GM21723 (cell line): ENCODE measurements around the gene IFNL3.
"Not testable (repeated sequence)": the region's sequence is repeated elsewhere in the genome, so short reads cannot be mapped to it uniquely, and the experiment has no call there.

Experiments used
- ATAC-seq: cut with Tn5 transposase; IDR thresholded peaks from one replicate; pipeline ENCODE4 v1.9.1; 2021; ENCODE audit warnings: mild to moderate bottlenecking, moderate library complexity; ENCODE audit not compliant: unreplicated experiment

IFNL3 gene

DNA sequence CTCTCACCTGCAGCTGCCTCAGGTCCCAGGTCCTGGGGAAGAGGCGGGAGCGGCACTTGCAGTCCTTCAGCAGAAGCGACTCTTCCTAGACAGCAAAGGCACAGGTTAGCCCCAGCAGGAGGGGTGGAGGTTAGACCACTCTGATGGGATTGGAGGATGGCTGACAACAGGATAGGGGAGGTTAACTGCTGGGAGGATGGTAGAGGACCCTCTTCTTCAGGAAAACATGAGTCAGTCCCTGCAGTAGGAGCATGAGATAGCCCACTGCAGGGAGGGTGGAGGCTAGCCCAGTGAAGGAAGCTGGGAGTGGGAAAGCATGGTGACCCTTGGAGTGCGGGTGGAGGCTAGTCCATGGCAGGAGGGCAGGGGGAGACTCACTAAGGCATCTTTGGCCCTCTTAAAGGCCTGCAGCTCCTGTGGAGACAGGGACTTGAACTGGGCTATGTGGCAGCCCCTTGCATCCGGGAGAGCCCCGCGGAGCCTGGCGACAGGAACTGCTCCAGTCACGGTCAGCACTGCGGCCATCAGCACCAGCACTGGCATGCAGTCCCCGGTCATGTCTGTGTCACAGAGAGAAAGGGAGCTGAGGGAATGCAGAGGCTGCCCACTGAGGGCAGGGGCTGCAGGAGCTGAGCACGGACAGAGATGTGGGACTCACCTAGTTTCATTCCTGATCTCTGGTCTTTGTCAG is at the start of gene IFNL3:
Gene IFNL3, minus strand, starts transcription at position 597 of the 691 bp plus-strand sequence. Its CDS starts 39 bp downstream, at position 558.
- not testable (repeated sequence) for ATAC-seq

DNA sequence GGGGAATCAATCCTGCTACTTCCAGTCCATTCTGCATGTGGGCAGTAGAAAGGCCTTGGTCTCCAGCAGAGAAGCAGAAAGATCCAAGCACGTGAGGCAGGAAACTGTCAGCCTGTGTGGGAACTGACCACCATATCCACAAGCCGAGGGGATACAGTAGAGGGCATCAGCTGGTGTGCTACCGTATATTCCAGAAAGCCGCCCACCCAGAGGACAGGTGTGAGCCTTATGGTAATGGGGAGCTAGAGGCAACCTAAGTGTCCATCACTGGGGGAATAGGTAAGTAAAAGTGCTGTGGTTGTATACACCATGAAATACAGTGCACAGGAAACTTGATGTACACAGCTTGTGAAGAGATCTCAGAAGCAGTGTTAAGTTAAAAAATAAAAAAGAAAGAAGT is 48.6 kb upstream of the IFNL3 start:
- no peak for ATAC-seq

DNA sequence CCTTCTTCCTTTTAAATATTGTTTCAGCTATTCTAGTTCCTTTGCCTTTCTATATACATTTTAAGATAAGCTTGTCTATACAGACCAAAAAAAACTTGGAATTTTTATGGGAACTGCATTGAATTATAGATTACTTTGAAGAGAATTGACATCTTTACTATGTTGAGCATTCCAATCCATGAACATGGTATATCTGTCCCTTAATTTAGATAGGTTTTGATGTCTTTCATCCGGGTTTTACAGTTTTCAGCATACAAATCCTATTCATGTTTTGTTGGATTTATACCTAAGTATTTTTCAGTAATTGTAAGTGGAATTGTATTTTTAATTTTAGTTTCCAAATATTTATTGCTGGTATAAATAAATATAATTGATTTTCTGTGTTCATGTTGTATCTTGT is 39.2 kb upstream of the IFNL3 start:
- ATAC-seq: no peak

DNA sequence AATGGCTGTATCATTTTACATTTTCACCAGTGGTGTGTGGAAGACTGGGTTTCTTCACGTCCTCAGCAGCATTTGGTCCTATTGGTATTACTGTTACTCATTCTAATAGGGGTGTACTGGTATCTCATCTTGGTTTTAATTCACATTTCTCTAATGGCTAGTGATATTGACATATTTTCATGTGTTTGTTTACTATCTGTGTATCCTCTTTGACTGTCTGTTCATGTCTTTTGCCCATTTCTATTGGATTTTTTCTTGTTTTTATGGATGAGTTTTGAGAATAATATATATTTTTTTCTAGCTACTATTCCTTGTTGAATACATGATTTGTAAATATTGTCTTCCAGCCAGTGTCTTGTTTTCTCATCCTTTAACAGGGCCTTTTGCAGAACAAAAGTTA is 37.2 kb upstream of the IFNL3 start:
- ATAC-seq: no peak

DNA sequence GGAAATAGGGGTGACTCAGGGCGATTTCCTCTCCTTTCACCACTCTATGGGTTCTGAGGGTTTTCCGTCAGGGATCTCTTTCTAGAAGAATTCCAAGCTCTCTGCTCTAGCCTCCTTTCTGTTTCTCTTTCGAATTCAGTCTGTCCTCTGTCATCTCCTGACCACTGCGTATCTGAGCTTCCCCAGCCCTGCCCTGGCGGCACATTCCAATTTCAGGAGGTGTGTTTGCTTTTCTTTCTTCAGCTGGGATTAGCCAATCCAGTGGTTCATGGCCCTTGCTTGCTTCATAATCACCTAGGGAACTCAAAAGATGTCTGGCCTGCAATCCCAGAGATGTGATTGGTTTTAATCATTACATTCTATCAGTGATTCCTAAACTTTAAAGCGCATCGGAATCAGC is 32.8 kb upstream of the IFNL3 start:
- no peak for ATAC-seq

DNA sequence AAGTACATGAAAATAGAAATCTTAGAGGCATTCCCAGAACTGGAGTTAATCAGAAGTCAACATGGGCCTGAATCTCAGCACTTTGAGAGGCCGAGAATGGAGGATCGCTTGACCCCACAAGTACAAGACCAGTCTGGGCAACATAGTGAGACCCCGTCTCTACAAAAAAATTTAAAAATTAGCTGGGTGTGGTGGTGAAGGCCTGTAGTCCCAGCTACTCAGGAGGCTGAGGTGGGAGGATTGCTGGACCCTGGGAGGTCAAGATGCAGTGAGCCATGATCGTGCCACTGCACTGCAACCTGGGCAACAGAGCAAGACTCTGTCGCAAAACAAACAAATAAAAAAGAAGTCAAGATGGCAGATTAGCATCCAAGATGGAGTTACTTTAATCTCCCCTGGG is 31.9 kb upstream of the IFNL3 start:
- no peak for ATAC-seq

DNA sequence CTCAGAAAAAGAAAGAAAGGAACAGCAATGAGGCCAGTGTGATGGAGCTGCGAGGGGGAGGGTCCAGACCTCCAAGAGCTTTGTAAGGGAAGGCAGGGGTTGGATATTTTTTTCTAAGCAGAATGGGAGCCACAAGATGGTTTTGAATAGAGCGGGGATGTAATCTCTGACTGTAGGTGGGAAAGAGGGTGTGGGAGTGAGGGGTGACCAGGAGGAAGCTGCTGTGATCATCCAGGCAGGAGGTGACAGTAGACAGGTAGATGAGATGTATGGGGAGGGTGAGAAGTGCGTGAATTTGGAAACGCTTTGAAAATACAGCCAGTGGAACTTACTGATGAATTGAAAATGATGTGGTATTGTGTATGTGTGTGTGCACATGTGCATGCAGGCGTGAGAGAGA is 30.8 kb upstream of the IFNL3 start:
- no peak for ATAC-seq

DNA sequence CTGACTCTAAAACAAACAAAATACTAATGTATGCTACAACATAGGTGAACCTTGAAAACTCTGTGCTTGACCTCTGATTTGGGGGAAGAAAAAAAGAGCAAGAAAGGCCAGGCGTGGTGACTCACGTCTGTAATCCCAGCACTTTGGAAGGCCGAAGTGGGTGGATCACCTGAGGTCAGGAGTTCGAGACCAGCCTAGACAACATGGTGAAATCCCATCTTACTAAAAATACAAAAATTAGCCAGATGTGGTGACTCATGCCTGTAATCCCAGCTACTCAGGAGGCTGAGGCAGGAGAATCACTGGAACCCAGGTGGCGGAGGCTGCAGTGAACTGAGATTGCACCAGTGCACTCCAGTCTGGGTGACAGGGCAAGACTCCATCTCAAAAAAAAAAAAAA is 29.1 kb upstream of the IFNL3 start:
- not testable (repeated sequence) for ATAC-seq

DNA sequence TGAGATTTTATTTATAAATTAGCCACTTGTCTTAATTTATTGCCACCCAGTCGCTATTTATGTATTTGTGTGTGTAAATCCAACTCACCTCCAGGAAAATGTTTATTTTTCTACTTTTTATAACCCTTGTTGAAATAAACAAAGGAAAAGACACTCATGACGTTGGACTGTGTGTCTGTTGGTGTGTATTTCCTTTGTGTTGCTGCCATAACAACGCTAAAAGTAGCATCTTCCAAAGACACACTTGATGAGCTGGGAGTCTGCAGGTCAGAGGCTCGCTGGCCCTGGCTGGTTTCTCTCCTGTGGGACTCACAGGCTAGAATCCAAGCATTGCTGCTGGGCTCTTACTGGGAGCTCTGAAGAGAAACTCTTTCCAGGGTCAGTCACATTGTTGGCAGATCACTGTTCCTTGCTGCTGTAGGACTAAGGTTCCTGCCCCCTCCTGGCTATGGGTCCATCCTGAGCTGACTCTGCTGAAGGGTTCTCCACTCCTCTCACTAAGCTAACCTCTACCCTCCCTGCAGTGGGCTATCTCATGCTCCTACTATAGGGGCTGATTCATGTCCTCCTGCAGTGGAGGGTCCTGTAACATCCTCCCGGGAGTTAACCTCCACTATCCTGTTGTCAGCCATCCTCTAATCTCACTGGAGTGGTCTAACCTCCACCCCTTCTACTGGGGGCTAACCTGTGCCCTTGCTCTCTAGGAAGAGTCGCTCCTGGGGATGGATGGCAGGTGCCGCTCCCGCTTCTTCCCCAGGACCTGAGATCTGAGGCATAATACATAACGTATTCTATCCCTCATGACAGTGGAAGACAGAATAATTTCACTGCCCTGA is 25.4 kb upstream of the IFNL3 start:
- ATAC-seq: no peak

DNA sequence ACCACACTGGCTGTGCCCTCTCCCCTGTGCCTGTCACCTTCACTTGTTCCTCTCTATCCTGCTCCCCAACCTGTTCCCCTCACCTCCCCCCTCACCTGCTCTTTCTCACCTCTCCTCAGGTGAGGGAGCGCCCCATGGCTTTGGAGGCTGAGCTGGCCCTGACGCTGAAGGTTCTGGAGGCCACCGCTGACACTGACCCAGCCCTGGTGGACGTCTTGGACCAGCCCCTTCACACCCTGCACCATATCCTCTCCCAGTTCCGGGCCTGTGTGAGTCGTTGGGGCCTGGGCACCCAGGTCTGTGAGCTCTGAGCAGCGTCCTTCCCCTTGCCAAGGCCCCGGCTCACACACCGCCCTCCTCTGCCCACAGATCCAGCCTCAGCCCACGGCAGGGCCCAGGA is 24.6 kb upstream of the IFNL3 start:
- ATAC-seq: not testable (repeated sequence)

DNA sequence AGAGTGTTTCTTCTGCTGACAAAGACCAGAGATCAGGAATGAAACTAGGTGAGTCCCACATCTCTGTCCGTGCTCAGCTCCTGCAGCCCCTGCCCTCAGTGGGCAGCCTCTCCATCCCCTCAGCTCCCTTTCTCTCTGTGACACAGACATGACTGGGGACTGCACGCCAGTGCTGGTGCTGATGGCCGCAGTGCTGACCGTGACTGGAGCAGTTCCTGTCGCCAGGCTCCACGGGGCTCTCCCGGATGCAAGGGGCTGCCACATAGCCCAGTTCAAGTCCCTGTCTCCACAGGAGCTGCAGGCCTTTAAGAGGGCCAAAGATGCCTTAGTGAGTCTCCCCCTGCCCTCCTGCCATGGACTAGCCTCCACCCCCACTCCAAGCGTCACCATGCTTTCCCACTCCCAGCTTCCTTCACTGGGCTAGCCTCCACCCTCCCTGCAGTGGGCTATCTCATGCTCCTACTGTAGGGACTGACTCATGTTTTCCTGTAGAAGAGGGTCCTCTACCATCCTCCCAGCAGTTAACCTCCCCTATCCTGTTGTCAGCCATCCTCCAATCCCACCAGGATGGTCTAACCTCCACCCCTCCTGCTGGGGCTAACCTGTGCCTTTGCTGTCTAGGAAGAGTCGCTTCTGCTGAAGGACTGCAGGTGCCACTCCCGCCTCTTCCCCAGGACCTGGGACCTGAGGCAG is 23.9 kb upstream of the IFNL3 start:
- not testable (repeated sequence) for ATAC-seq

DNA sequence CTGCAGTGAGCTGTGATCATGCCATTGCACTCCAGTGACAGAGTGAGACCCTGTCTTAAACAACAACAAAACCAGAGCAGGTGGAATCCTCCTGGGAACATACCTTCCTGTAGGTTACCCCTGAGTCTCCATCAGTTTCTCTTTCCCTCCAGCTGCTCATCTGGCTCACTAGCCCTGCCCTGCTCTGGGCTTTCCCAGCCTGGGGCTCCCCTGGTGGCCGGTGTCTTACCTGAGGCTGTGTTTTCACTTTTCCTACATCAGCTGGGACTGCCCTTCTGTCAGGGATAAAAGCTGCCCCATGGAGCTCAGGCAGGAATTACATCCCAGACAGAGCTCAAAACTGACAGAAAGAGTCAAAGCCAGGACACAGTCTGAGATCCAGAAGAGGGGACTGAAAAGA is 23.3 kb upstream of the IFNL3 start, which contains the start of gene IFNL2:
Gene IFNL2, plus strand, starts transcription at position 312 of the 400 bp plus-strand sequence. CDS start 173 bp downstream, outside the sequence.
- not testable (repeated sequence) for ATAC-seq

DNA sequence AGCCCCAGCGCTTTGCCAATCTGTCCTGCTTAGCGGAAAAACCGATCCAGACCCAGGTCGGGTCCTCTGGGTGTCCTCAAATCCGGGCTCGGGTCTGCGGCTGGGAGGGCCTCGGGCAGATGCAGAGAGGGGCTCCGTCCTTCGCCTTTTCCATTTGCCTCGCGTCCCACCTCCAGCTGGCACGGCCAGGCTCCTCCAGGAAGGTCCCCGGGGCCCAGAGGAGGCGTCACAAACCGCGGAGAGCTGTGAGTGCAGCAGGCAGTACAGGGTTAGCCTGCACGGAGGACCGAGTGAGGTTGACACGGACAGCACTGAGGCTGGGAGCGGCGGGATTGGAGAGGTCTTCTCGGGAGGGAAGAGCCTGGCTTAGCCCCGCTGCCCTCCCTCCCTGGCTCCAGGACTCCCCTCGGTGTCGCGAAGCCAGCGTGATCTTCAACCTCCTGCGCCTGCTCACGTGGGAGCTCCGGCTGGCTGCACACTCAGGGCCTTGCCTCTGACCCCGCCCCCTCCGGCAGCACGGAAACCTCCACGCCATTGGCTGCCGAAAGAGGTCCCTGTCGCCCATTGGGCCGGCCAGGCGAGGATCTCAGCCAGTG is 20.6 kb upstream of the IFNL3 start:
- no peak for ATAC-seq

DNA sequence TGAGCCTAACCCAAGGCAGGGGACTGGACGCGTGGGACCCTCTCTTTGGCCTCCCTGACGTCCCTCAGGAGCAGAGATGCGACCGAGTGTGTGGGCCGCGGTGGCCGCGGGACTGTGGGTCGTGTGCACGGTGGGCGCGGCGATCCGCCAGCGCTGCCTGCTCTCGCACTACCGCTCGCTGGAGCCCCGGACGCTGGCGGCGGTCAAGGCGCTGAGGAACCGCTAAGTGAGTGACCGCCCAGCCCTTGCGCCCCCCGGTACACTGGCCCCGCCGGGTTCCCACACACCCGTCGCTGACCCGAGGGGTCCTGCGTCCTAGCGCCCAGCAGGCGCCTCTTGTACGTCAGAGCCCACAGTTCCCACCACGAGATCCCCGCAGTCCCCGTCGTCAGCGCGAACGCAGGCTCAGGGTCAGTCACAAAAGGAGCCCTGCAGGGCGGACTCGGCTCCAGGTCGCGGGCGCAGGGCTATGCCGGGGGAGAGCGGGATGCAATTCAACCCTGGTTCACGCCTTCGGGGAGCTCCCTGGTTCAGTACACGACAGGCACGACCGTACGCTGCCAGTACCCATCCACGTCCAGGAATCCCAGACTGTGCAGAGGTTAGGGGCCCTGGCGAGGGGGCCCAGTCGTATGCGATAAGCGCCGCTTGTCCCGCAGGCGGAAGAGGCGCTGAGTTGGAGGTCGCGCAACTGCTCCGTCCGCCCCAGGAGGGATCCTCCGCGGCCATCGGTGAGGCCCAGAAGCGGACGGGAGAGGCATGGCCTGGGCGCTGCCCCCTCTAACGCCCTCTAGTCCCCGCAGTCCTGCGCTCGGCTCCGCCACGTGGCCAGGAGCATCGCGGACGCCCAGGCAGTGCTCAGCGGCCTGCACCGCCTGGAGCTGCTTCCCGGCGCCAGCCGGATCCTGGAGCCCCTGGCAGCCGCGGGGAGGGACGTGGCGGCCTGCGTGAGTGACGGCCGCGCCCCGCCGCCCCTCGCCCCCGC is 19.8 kb upstream of the IFNL3 start:
- ATAC-seq: no peak

DNA sequence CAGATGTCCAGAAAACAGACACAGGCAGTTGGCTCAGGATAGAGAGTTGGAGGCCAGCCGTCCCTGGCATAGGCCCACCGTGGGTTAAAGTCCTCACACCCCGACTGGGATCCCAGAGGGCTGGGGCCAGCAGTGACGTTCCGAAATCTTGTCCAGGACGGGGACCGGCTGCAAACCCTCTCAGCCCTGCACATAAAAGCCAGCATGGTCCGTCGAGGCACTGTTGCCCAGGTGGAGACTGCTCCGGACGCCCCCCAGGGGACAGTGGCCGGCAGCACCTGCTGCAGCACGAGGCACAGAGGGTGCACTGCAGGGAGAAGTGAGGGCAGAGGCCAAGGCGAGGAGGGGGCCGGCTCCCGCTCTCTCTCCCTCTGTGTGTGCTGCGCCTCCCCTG is 19.1 kb upstream of the IFNL3 start:
- ATAC-seq: no peak

DNA sequence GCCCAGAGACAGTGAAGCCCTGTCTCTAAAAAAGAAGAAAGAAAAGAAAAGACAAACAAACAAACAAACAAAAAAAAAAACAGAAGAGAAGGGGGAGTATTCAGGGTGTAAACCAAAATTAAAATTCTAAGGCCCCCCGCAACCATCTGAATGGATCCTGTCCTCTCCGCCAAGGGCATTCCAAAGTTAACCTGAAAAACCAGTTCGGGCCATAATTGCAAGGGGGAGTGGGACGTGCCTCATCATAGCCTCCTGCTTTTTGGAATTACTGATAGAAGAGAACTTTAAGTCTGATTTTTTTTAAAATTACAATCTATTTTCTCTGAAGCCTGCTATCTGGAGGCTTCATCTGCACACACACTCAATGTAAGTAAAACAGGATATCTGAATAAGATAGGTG is 17.7 kb upstream of the IFNL3 start:
- ATAC-seq: no peak

DNA sequence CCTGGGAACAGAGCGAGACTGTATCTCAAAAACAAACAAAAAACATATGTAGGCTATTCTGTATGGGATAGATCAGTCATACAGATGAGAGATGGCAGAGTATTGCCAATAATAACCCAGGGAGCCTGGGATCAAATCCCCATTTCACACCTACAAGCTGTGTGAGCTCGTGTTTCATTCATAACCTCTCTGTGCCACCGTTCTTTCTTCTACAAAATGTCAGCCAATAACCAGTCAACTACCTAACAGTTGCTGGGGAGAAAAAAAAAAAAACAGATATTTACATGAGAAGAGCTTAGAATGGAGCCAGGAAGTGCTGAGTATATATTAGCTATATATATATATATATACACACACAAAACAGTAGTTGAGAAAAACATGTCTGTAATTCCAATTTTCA is 16.9 kb upstream of the IFNL3 start:
- no peak for ATAC-seq

DNA sequence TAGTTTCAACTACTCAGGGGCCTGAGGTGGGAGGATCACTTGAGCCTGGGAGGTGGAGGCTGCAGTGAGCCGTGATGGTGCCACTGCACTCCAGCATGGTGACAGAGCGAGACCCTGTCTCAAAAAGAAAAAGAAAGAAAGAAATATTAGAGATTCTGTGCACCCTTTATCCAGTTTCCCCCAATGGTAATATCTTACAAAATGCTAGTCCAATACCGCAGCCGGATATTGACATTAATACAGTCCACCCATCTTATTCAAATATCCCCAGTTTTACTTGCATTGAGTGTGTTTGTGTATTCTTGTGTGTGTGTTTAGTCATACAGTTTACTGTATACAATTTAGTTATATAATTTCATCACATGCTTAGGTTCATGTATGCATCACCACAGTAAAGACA is 12.4 kb upstream of the IFNL3 start:
- no peak for ATAC-seq

DNA sequence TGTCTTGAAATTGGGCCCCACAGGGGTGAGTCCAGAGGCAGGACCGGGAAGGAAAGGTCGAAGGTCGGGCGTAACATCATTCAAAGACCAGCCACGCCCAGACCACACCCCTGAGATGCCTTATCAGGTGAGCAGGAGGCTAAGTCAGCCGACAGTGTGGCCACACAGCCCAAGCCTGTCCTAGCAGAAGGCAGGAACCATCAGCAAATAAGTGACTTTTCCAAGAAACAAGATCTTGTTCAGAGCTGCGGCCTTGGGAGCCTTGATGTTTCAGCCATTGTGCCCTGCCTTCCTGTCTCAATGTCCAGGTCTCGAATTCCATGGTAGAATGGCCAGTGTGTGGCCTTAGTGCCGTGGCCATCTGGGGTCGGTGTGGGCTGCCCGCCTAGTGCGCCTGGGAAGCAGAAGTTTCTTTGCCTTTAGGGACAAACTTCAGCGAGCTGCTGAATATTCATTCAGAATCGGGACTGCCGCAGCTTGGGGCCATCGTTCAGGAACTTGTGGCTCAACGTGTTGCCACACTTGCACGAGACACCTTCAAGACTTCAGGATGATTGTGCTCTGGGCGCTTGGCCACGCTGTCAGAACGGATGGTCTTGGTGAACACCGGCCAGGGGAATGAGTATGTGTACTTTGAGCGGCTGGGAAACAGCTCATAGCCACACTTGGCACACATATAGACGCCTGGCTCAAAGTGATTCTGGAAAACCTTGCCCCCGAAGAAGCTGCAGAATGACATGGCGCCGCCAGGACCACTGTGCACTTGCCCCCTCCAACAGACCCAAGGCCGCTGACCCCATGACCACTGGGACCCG is 9.9 kb upstream of the IFNL3 start:
- ATAC-seq: no peak
